Lower leg skin (tissue), 4 donors: Measurements from ENCODE around the gene EP400. TPM values are rescaled to one million over a fixed set of nuclear protein-coding genes. Genes with fewer than 3 reads are reported as not detected.
A peak's percentile ranks its signal among the peaks of the same experiment; 100 is the strongest.
"Not testable (repeated sequence)": the region's sequence is repeated elsewhere in the genome, so short reads cannot be mapped to it uniquely, and the experiment has no call there.

Experiments
- DNase-seq, 2 donors: peaks; one replicate each; pipeline ENCODE4 v3.0.0-alpha.2; 2019; ENCODE audit warnings: low spot score in 2 of 2
- H3K4me3 ChIP-seq: fragments of 200-600 bp; sonication (generic); 2 replicates; pipeline ENCODE4 v1.5.1; 2017; ENCODE audit warnings: mild to moderate bottlenecking, low read depth; ENCODE audit not compliant: poor library complexity, severe bottlenecking
- CTCF ChIP-seq, 3 donors: fragments of 450-650 bp; IDR thresholded peaks; one replicate each; pipeline ENCODE4 v1.5.1; 2016; ENCODE audit warnings: antibody characterized with exemption in 3 of 3, mild to moderate bottlenecking in 3 of 3, moderate library complexity in 2 of 3
- POLR2A ChIP-seq, 2 donors: fragments of 450-650 bp; IDR thresholded peaks; one replicate each; pipeline ENCODE4 v1.6.1; 2016 to 2017; ENCODE audit warnings: antibody characterized with exemption in 2 of 2, mild to moderate bottlenecking in 1 of 2, moderate library complexity in 1 of 2
- WGBS, 2 donors: methylation state at CpG; one replicate each; pipeline ENCODE4 v1.1.5; 2018; 5-methylcytosine and 5-hydroxymethylcytosine counted together
- intact Hi-C: fragments of 100-400 bp; cut with DNase I; formaldehyde crosslinking; loops from one replicate; pipeline ENCODE4 v1.15.0; 2023; ENCODE audit warnings: low total_unique reads
- total RNA-seq, 4 donors: library from RNA; depleted of rRNA; stranded (reverse); fragments of >200 nt; gene quantifications; one replicate each; pipeline ENCODE4 v1.1.0, GENCODE V29; 2016

The EP400 gene
- total RNA-seq, 4 donors from 2014 or later: 22.0 to 45.8 (median 24.6) TPM

- no peak for TF ChIP-seq POLR2A (IDR thresholded peaks at IDR 0.05)
- TF ChIP-seq CTCF (IDR thresholded peaks at IDR 0.05): no peak
- intact Hi-C loops: no loop called here
- H3K4me3 ChIP-seq: no peak overlapping the region
- 77 to 87% methylated on average over 3 of the region's 3 CpGs for WGBS, 2 donors
- no peak for DNase-seq
Measured at GRCh38 chr12:131980263-131980662, 30.5 kb downstream of the EP400 start.

- TF ChIP-seq POLR2A (IDR thresholded peaks at IDR 0.05): no peak
- no peak for TF ChIP-seq CTCF (IDR thresholded peaks at IDR 0.05)
- 94 to 98% methylated on average over 10 of the region's 10 CpGs for WGBS, 2 donors
- intact Hi-C loops: no loop called here
Measured at GRCh38 chr12:131981388-131981787, 31.6 kb downstream of the EP400 start.

GRCh38 chr12:131982041-131982440, 32.3 kb downstream of the EP400 start:
- 92 to 97% methylated on average over 17 of the region's 17 CpGs for WGBS, 2 donors
- TF ChIP-seq POLR2A (IDR thresholded peaks at IDR 0.05): no peak
- no peak for TF ChIP-seq CTCF (IDR thresholded peaks at IDR 0.05)
- DNase-seq: peak in 1 of 2 donors; percentile 53
- no peak overlapping the region for H3K4me3 ChIP-seq
- intact Hi-C loops: no loop called here

More at GRCh38 chr12:131981388-131981787, 31.6 kb downstream of the EP400 start:
- no peak overlapping the region for H3K4me3 ChIP-seq
- DNase-seq: peak in 1 of 2 donors; percentile 54

GRCh38 chr12:131983026-131983425, 33.3 kb downstream of the EP400 start:
- WGBS, 2 donors: 91 to 93% methylated on average over 6 of the region's 6 CpGs
- intact Hi-C loops: no loop called here
- peak in 1 of 2 donors; percentile 53 for DNase-seq
- no peak for TF ChIP-seq POLR2A (IDR thresholded peaks at IDR 0.05)
- no peak for TF ChIP-seq CTCF (IDR thresholded peaks at IDR 0.05)
- H3K4me3 ChIP-seq: no peak overlapping the region

GRCh38 chr12:131983554-131983953, 33.8 kb downstream of the EP400 start:
- 91 to 92% methylated on average over 6 of the region's 6 CpGs for WGBS, 2 donors
- DNase-seq: no peak
- TF ChIP-seq CTCF (IDR thresholded peaks at IDR 0.05) (no peak), POLR2A (IDR thresholded peaks at IDR 0.05) (no peak)
- intact Hi-C loops: no loop called here
- H3K4me3 ChIP-seq: no peak overlapping the region

GRCh38 chr12:131984334-131984733, 34.6 kb downstream of the EP400 start:
- H3K4me3 ChIP-seq: no peak overlapping the region
- 86 to 93% methylated on average over 3 of the region's 3 CpGs for WGBS, 2 donors
- TF ChIP-seq POLR2A (IDR thresholded peaks at IDR 0.05) (no peak), CTCF (IDR thresholded peaks at IDR 0.05) (no peak)
- intact Hi-C loops: no loop called here
- DNase-seq: peak in 1 of 2 donors; percentile 31

GRCh38 chr12:131985510-131985875, 35.8 kb downstream of the EP400 start:
- WGBS, 2 donors: 79 to 90% methylated on average over 11 of the region's 11 CpGs
- DNase-seq, intact Hi-C loops, H3K4me3 ChIP-seq: not testable (repeated sequence)
